ENCODE data around the gene ATP5PB. TPM values are rescaled to one million over a fixed set of nuclear protein-coding genes. Genes with fewer than 3 reads are reported as not detected.

The ATP5PB gene
- total RNA-seq, 1 donor from 2014 or later: 169 TPM

DNA sequence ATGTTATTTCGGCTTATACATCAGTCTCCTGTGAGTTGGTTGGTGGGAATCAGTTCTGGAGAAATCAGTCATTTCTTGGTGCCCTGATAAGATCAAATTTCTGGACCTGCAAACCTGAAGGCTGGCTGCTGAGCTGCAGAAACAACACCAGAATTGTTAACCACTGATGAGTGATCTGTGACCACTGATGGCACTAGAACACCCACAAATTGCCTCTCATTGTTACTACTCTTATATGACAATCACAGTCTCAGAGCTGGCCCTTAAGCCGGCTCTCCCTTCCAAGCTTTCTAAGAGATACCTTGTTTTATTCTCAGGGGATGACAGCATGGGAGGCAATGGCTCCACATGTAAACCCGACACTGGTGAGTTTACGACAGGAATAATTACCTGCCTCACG lies 26.4 kb downstream of the ATP5PB start:
- no peak for DNase-seq (ENCODE audit: low spot score)

DNA sequence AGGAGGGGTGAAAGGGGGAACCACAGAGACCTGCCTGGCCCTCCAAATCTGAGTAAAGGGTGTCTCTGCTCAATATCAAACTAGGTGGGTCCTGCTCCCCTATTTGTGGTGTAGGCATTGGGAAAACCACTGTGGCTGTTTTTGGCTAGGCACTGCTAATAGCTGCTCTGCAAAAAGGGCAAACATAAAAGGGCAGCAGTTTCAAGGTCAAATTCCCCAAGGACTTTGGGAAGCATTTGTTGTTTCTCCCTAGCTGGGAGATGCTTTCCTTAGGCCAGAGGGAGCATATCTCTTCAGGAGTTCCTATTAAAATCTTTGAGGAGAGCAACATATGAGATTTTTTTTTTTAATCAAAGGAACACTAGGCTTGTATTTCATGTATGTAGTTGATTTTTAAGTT lies 26.9 kb downstream of the ATP5PB start:
- no peak for DNase-seq (ENCODE audit: low spot score)

DNA sequence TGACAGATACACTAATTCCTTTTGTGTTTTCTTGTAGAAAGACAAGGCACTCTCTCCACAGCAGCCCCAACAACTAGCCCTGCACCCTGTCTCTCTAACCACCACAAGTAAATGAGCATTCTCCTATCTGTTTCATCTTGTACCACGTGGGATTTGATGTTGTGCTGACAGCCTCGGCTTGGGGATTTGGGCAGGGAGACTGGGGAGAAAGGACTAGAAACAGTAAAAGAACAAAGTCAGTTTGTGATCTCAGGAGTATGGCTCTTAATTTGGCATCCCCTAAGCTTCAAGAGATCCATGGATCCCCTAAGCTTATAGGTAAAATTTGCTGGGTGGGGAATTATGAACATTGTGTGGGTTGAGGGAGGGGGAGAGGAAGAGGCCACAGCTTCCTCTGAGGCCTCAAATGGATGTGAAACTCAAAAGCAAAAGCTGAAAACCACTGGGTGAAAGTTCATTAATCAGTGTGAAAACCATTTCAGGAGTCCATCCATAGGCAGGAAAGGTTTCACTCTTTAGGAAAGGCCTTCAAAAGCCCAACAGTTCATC lies 27.6 kb downstream of the ATP5PB start:
- DNase-seq (ENCODE audit: low spot score): peak; percentile 19

DNA sequence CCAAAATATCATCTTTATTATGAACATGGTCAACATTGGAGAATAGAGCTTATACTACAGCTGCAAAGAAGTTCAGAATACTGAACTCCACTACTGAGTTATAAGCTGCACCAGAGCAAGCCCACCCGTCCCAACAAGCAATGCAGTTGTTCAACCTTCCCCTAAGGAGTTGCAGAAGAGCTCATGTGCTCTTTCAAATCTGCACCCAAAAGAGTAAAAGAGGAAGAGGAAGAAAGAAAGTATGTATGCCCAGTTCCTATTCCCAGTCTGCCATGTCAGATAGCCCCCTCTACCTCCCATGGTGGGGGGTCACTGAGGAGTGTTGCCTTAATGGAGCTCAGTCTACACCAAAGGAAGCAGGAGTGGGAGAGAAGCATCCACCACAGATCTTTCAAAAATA lies 31.4 kb downstream of the ATP5PB start:
- no peak for DNase-seq (ENCODE audit: low spot score)

DNA sequence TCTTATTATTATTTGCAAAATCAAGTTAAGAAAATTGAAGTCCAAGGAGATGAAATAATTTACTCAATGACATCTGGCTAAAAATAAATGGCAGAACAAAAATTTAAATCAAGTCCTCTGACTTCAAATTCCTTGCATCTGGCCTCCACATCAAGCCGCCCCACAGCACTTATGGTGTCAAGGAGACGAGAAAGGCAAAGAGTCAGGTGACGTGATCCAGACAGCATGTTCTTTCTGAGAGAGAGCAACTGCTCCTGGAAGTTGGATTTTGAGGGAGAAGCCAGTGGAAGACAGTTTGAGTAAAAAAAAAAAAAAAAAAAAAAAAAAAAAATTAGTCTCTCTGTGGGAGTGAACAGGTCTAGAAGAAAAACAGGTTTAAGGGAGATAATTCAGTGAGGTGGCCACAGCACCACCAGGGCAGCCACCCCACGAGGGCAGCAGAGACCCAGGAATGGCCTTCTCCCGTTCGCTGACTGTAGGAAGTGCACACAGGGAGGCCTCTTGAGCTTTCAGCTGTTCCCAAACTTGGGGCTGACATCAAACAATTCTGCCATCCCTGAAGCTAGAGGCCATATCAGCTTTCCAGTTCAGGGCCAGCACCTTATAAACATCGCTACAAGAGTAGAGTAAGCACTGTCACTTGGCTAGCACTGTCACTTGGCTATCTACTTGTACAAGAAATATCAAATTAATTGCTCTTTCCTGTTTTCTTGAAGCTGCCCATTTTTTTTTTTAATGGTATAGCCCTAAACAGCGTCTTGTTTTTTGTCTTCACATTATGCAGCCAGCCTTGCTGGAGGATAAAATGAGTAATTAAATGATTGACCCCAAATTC lies 32.3 kb downstream of the ATP5PB start:
- DNase-seq (ENCODE audit: low spot score): peak; percentile 77

DNA sequence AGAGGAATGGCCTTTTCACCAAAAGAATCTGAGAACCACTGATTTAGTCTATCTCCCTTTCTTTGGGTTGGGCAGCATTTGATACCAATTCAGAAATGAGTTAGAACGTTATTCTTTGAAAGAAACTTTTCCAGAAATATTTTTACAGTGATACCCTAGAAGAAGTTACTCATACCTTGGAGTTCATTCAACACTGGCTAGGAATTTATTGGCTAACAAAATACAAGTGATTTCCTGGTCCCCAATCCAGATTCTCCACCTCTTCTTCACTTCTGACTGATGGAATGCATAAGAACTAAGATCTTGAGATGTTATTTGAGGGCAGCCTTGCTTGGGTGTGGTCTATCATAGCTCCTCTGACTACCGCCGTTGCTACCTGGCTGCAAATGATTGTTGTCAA lies 33.9 kb downstream of the ATP5PB start:
- DNase-seq (ENCODE audit: low spot score): no peak

DNA sequence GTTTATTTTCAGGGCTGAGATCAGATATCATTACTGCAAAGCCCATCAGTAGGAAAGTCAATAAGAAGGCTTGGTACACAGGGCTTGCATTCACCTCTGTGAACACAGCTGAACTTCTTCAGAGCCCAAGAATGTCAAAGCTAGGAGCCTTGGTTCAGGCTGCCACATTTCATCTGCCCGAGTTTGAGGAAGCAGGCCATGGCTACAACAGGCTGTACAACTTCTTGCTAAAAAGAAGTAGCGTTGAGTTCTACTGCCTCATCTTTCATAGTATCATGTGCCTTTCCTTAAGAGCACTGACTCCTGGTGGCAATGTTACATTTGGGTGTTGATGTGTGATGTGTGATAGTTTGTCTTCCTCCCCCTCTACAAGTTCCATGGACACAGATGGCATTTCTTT lies 34.6 kb downstream of the ATP5PB start:
- DNase-seq (ENCODE audit: low spot score): no peak

DNA sequence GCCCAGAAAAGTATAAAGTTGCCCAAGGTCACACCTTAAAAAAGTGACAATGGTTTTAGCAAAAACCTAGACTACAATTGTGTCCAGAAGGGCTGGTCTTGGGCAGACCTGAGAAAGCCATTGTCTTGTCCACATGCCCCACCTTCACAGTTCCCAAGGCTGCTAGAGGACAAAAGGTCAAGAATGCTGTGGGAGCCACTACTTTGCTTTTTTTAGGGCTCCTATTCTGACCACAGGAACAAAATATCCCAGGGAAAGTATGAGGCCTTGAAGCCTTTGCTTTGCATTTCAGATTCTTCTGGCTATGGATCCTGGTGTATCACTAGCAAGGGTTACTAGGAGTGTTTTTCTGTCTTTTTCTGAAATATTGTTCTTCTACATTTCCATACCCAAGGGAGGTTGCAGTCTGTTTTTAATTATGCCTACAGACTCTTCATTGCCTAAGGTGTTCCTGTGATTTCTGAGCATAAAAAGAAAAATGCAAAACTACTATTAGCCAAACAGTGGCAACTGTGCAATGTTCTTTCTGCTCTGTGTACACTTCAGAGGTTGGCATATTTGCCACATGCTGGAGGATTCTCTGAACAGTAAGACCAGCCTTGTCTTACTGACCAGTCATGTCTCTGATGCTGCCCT lies 35.2 kb downstream of the ATP5PB start:
- no peak for DNase-seq (ENCODE audit: low spot score)

DNA sequence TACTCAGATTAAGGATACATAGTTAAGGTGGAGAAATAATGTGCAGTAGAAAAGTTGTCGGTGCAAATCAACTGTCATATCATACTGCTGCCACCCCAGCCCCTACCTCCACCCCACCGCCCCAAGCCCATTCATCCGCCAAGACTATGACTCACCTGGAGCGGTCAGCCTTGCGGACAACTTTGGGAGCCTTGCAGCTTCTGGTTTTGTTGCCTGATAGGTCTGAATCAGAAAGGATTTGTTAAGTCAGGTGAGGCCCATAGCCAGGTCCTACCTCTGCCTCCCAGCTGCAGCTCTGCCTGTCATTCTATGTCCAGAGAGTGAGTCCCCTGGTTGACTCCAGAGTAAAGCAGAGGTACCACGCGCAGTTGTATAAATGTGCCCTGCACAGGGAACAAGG lies 37.2 kb downstream of the ATP5PB start:
- no peak for DNase-seq (ENCODE audit: low spot score)

GRCh38 chr1:111487133-111487532 lies 37.9 kb downstream of the ATP5PB start:
- no peak for DNase-seq (ENCODE audit: low spot score)

GRCh38 chr1:111488669-111489068 lies 39.4 kb downstream of the ATP5PB start:
- no peak for DNase-seq (ENCODE audit: low spot score)

- DNase-seq (ENCODE audit: low spot score): peak; percentile 40
Measured at GRCh38 chr1:111489604-111490003, 40.3 kb downstream of the ATP5PB start.

GRCh38 chr1:111490220-111490619 lies 41.0 kb downstream of the ATP5PB start:
- no peak for DNase-seq (ENCODE audit: low spot score)

- no peak for DNase-seq (ENCODE audit: low spot score)
Measured at GRCh38 chr1:111491070-111491469, 41.8 kb downstream of the ATP5PB start.

- DNase-seq (ENCODE audit: low spot score): no peak
Measured at GRCh38 chr1:111496398-111496797, 47.1 kb downstream of the ATP5PB start.

DNA sequence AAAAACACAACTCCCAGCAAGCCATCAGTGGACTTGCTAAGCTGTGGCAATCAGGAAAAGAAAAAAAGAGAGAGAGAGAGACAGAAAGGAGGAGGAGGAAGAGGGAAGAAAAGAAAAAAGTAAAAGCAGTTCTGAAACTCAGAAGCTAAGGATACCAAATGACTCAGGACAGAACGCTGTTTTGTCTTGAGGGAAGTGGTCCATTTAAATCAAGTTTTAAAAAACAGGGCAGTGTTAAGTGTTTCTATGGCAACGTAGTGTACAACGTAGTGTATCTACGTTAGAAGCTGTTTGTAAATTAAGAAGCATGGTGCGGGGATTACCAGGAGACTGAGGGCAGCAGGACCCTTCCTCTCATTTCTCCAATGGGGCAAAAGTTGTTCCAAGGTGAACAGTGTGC lies 48.3 kb downstream of the ATP5PB start:
- DNase-seq (ENCODE audit: low spot score): no peak

DNA sequence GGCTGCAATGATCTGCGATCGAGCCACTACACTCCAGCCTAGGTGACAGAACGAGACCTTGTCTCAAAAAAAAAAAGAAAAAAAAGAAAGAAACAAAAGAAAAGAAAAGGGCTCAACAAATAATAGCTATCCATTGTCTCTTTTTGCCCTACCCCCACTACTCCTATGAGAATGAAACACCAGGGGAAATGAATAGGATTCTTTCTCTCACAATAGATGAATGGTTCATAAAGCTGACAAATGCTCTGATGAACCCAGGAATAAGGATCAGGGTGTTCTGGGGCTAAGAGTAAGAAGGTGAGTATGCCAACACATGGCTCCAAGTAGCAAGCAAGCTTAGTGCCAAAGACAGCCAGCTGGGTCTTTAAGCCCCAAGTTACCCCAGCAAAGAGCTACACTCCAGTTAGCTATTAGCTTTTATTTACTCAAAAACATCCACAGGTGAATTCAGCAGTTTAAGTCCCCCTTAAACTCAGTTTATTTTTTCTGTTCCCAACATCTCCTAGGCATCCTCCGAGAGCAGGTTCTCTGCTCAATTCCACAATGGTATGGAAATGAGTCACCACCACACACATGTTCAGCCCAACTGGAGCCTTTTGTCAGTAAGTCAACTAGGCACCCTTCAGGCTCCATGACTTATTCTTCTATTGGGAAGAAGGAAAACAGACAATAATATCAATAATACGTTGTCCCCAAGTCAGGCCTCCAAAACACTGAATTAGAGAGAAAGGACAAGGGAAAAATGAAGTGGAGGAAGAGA lies 49.9 kb downstream of the ATP5PB start:
- DNase-seq (ENCODE audit: low spot score): no peak

DNA sequence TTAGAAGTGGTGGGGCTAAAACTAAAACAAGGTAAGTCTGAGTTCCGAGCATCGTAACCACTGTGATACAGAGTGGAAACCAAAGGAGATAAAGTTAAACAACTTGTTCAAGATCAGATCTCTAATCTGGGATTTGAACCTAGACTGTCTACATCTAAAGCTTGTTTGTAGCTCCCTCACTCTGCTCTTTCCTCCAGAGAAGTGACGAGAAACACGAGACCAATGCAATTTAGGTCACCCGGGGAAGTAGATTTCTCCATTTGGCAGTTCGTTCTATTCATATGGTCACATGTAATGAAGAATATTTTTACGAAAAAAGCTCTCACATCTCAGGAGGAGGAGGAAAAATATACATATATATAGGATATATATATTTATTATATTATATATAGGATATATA lies 52.4 kb downstream of the ATP5PB start:
- no peak for DNase-seq (ENCODE audit: low spot score)

DNA sequence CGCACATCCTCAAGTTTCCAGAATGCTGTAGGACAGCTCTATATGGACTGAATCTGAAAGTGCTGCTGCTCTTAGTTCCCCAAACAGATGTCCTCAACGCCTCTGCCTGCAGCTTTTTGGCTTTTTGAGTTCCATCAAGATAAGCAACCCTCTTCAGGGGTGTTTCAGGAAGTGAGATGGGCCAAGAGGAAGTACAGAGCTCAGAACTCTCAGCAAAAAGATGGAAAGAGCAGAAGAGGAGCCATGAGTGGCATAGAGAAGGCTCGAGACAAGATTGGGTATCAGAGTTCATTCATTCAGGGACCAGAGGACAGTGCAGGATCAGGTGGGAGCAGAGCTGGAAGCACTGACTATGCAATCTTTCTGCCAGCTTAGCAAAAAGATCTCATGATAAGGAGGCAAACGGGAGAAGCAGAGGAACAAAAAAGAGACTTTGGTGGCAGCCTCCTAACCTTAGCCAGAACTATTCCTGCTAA lies 54.4 kb downstream of the ATP5PB start, which contains the start of the genes ADORA3 and TMIGD3:
TSS of gene ADORA3 (minus strand) at position 49 of the 476 bp plus-strand sequence. CDS start 279 bp downstream, outside the sequence.
TSS of gene TMIGD3 (minus strand) at position 49 of the 476 bp plus-strand sequence. CDS start 279 bp downstream, outside the sequence.
- DNase-seq (ENCODE audit: low spot score): peak; percentile 51

- no peak for DNase-seq (ENCODE audit: low spot score)
Measured at GRCh38 chr1:111504097-111504496, 54.8 kb downstream of the ATP5PB start.

DNA sequence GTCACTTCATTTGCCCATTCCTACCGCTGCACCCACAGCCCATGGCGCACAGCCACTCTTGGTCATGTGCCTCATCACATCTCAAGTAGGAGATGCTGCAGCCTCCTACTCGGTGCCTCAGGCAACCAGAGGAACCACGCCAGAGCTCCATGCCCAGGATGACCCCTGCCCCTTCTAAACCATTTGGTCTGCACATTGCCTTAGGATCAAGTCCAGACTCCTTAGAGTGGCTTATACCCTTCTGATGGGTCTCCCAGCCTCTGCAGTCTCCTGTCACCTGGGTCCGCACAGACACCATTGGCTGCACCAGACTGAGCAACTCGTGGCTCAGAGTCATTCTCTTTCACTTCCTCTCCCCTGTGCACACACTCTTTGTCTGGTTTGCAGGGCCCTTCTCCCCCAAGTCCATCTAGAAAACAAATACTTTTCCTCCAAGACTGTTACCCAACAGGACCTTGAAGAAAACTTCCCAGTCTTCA lies 56.4 kb downstream of the ATP5PB start:
- DNase-seq (ENCODE audit: low spot score): peak; percentile 40

- DNase-seq (ENCODE audit: low spot score): no peak
Measured at GRCh38 chr1:111506561-111506960, 57.3 kb downstream of the ATP5PB start.

Measured in umbilical cord (tissue), 2 donors.